Activated CD8-positive, alpha-beta memory T cell treated with anti-CD3 and anti-CD28 coated beads for 1 hour (primary cell): ENCODE results near the gene PBXIP1.
"Not testable (repeated sequence)": the region's sequence is repeated elsewhere in the genome, so short reads cannot be mapped to it uniquely, and the experiment has no call there.

Experiments used
- DNase-seq, 2 donors: peaks; one replicate each; pipeline ENCODE4 v3.0.0-alpha.2; 2020; ENCODE audit warnings: low read depth in 1 of 2; ENCODE audit errors: extremely low read depth in 1 of 2

The PBXIP1 gene

GRCh38 chr1:154938604-154939399, 17.1 kb downstream of the PBXIP1 start:
- no peak for DNase-seq

GRCh38 chr1:154937988-154938386, 17.9 kb downstream of the PBXIP1 start:
- no peak for DNase-seq

GRCh38 chr1:154937085-154937987, 18.6 kb downstream of the PBXIP1 start:
- DNase-seq, result peak; percentile 79

GRCh38 chr1:154936555-154937084, 19.3 kb downstream of the PBXIP1 start, which contains the start of gene PMVK:
Gene PMVK, minus strand, starts transcription at chr1:154936719. Its CDS starts 34 bp downstream, at chr1:154936685.
- peak; percentile 88 to 92 for DNase-seq

- DNase-seq, result no peak
Measured at GRCh38 chr1:154935749-154936554, 19.9 kb downstream of the PBXIP1 start.

GRCh38 chr1:154934358-154934948, 21.4 kb downstream of the PBXIP1 start:
- DNase-seq, result no peak

GRCh38 chr1:154931940-154932487, 23.9 kb downstream of the PBXIP1 start:
- DNase-seq, result no peak

GRCh38 chr1:154926201-154926600, 29.7 kb downstream of the PBXIP1 start:
- no peak for DNase-seq

GRCh38 chr1:154925335-154926170, 30.3 kb downstream of the PBXIP1 start:
- DNase-seq, result no peak

- no peak for DNase-seq
Measured at GRCh38 chr1:154923695-154924094, 32.2 kb downstream of the PBXIP1 start.

GRCh38 chr1:154913273-154913672, 42.6 kb downstream of the PBXIP1 start:
- no peak for DNase-seq

- no peak for DNase-seq
Measured at GRCh38 chr1:154912755-154913154, 43.1 kb downstream of the PBXIP1 start.

- DNase-seq, result no peak
Measured at GRCh38 chr1:154911691-154912550, 44.0 kb downstream of the PBXIP1 start.

GRCh38 chr1:154910851-154911250, 45.0 kb downstream of the PBXIP1 start:
- DNase-seq, result no peak

- no peak for DNase-seq
Measured at GRCh38 chr1:154908937-154909336, 47.0 kb downstream of the PBXIP1 start.

- not testable (repeated sequence) for DNase-seq
Measured at GRCh38 chr1:154908129-154908528, 47.8 kb downstream of the PBXIP1 start.

GRCh38 chr1:154906621-154907081, 49.2 kb downstream of the PBXIP1 start:
- DNase-seq, result no peak
